ENCODE data around the gene DISC1. TPM values are rescaled to one million over a fixed set of nuclear protein-coding genes. Genes with fewer than 3 reads are reported as not detected.

The DISC1 gene
- total RNA-seq, 1 experiment from 2014 or later, result 9.8 TPM

DNA sequence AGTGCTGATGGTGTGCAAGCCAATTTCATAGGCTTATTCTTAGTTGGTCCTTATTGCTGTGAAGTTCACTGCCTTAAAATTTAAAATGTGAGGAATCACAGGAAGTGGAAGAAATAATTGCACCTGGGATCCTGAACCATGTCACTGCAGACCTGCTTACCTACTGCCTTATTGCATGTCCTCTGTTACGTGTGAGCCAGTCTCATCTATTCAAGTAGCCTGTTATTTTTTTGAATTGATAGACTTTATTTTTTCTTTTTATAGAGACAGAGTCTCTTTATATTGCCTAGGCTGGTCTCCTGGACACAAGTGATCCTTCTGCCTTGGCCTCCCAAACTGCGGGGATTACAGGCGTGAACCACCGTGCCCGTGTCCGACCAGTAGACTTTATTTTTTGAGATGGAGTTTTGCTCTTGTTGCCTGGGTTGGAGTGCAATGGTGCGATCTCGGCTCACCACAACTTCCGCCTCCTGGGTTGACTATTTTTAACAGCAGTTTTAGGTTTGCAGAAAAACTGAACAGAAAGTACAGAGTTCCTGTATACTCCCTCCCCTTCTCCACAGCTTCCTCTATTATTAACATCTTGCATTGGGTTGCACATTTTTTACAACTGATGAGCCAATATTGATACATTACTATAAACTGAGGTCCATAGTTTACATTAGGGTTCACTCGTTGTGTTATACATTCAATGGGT, 14.0 kb upstream of the DISC1 start:
- no peak for DNase-seq
- BruUV-seq (replicated peaks), result no TSS peak
- CTCF ChIA-PET, result no interaction called here

DNA sequence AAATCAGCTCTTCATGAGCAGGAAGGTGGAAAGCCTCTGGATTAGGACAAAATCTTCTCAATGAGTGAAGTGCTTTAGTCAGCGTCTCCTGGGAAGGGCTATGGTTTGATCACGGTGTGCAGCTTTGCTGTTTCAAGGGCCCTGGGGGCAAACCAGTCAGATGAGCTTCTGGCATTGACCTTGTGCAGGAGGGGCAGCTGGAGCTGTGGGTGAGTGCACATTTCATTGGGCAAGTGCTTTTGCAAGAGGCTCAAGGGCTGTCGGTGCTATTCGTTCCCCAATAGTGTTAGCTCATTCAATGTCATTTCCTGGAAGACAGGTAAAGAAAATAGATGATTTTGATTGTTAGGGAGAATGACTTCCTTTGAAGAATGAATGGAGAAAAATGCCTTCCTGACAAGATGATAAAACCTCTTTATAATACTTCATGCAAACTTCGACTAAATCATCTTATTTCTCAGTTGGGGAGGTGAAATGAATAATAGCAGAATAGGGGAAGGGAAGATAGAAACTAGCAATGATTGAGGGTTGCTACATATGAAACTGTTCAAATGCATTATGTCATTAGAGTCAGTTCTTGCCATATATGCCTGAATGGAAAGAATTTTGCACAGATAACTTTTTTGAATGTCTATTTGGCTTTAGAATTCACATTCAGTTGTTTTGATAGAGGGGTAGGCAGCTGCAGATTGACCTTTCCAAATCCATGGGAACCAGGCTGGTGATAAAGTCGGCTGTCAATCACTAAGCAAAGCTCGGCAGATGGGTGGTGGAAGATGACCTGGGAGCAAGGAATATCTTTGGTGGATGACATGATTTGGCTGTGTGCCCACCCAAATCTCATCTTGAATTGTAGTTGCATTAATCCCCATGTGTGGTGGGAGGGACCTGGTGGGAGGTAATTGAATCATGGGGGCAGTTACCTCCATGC, 12.9 kb upstream of the DISC1 start:
- H3K36me3 Mint-ChIP-seq (ENCODE audit: insufficient read depth, unreplicated experiment), result no peaks in the 10 kb centered on the region
- CTCF ChIA-PET, result no interaction called here
- intact Hi-C loops (cut with micrococcal nuclease; ENCODE audit: unreplicated experiment), result no loop called here
- no peaks in the 10 kb centered on the region for H3K9me3 Mint-ChIP-seq (ENCODE audit: low read depth, unreplicated experiment)
- no peak for DNase-seq
- TF ChIP-seq, protein P1, sequence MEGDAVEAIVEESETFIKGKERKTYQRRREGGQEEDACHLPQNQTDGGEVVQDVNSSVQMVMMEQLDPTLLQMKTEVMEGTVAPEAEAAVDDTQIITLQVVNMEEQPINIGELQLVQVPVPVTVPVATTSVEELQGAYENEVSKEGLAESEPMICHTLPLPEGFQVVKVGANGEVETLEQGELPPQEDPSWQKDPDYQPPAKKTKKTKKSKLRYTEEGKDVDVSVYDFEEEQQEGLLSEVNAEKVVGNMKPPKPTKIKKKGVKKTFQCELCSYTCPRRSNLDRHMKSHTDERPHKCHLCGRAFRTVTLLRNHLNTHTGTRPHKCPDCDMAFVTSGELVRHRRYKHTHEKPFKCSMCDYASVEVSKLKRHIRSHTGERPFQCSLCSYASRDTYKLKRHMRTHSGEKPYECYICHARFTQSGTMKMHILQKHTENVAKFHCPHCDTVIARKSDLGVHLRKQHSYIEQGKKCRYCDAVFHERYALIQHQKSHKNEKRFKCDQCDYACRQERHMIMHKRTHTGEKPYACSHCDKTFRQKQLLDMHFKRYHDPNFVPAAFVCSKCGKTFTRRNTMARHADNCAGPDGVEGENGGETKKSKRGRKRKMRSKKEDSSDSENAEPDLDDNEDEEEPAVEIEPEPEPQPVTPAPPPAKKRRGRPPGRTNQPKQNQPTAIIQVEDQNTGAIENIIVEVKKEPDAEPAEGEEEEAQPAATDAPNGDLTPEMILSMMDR (IDR thresholded peaks at IDR 0.05; ENCODE audit: unreplicated experiment), result no peak
- peaks cover 89% of the 10 kb centered on the region for H3K27me3 Mint-ChIP-seq (ENCODE audit: unreplicated experiment)
- H3K4me1 Mint-ChIP-seq (ENCODE audit: low read depth, unreplicated experiment), result no peaks in the 10 kb centered on the region
- no peak overlapping the region for H3K4me3 Mint-ChIP-seq (ENCODE audit: low read depth, unreplicated experiment)
- no TSS peak for BruUV-seq (replicated peaks)
- no peak overlapping the region for H3K27ac Mint-ChIP-seq (ENCODE audit: unreplicated experiment)

More for the DNA sequence above, 14.0 kb upstream of the DISC1 start:
- Mint-ChIP-seq H3K4me3 (ENCODE audit: low read depth, unreplicated experiment) (no peak overlapping the region), H3K4me1 (ENCODE audit: low read depth, unreplicated experiment) (no peaks in the 10 kb centered on the region), H3K36me3 (ENCODE audit: insufficient read depth, unreplicated experiment) (no peaks in the 10 kb centered on the region), H3K9me3 (ENCODE audit: low read depth, unreplicated experiment) (no peaks in the 10 kb centered on the region), H3K27me3 (ENCODE audit: unreplicated experiment) (peaks cover 77% of the 10 kb centered on the region), H3K27ac (ENCODE audit: unreplicated experiment) (no peak overlapping the region)
- TF ChIP-seq, protein P1 (IDR thresholded peaks at IDR 0.05; ENCODE audit: unreplicated experiment), result no peak
- intact Hi-C loops (cut with micrococcal nuclease; ENCODE audit: unreplicated experiment), result no loop called here

DNA sequence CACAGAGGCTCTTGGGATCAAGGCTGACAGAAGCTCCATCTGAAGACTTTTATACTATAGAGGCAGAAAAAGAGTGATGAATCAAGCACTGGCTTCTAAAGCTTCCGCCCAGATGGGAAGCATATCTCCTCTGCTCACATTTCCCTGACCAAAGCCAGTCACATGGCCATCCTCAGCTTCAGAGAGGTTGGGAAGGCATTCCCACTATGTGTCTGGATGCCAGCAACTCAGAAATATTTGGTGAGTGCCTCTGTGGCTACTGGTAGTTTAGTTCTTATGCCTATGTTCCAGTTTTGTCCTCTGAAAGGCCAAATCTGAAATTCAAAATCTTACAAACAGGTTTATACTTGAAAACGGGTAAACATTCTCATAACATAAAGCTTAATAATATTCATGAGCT, 9.9 kb upstream of the DISC1 start:
- no peak overlapping the region for H3K4me3 Mint-ChIP-seq (ENCODE audit: low read depth, unreplicated experiment)
- TF ChIP-seq, protein P1 (IDR thresholded peaks at IDR 0.05; ENCODE audit: unreplicated experiment), result no peak
- no peaks in the 10 kb centered on the region for H3K36me3 Mint-ChIP-seq (ENCODE audit: insufficient read depth, unreplicated experiment)
- peaks cover 83% of the 10 kb centered on the region for H3K27me3 Mint-ChIP-seq (ENCODE audit: unreplicated experiment)
- BruUV-seq (replicated peaks), result no TSS peak
- H3K4me1 Mint-ChIP-seq (ENCODE audit: low read depth, unreplicated experiment), result no peaks in the 10 kb centered on the region
- intact Hi-C loops (cut with micrococcal nuclease; ENCODE audit: unreplicated experiment), result no loop called here
- CTCF ChIA-PET, result no interaction called here
- H3K27ac Mint-ChIP-seq (ENCODE audit: unreplicated experiment), result no peak overlapping the region
- DNase-seq, result no peak
- H3K9me3 Mint-ChIP-seq (ENCODE audit: low read depth, unreplicated experiment), result no peaks in the 10 kb centered on the region

DNA sequence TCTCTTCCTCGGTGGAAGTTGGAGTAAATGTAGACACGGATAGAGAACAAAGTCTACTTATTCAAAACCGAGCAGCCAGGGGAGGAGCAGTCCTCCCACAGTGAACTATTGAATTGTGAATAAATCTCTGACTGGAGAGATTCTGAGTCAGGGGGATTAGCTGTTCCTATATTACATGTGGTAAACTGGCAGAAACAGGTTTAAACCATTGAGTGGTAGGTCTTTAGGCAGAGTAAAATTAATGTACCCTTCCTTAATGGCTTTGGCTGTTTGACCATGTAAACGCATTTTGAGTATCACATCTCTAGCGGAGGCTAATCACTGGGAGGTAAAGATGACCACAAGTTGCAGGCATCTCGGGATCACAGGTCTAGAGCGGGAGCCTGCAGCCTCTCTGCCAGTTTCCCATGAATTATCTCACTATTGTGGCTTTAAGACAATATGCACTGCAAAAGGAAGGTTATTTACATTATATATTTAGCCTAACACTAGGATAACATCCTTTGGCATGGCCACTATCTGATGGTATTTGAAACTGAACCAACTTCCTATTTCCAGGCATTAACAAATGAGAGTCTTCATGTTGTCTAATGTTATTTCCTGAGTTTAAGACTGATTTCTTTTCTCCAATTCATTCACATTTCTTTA, 7.9 kb upstream of the DISC1 start:
- no peak for DNase-seq
- no peaks in the 10 kb centered on the region for H3K36me3 Mint-ChIP-seq (ENCODE audit: insufficient read depth, unreplicated experiment)
- CTCF ChIA-PET, result no interaction called here
- TF ChIP-seq, protein P1 (IDR thresholded peaks at IDR 0.05; ENCODE audit: unreplicated experiment), result no peak
- H3K4me1 Mint-ChIP-seq (ENCODE audit: low read depth, unreplicated experiment), result no peaks in the 10 kb centered on the region
- H3K27me3 Mint-ChIP-seq (ENCODE audit: unreplicated experiment), result peaks cover 83% of the 10 kb centered on the region
- BruUV-seq (replicated peaks), result no TSS peak
- no peaks in the 10 kb centered on the region for H3K9me3 Mint-ChIP-seq (ENCODE audit: low read depth, unreplicated experiment)
- no peak overlapping the region for H3K27ac Mint-ChIP-seq (ENCODE audit: unreplicated experiment)
- H3K4me3 Mint-ChIP-seq (ENCODE audit: low read depth, unreplicated experiment), result no peak overlapping the region
- intact Hi-C loops (cut with micrococcal nuclease; ENCODE audit: unreplicated experiment), result no loop called here

Data from Calu3 (cell line).